Measurements from ENCODE around the gene CEP295NL.

Gene CEP295NL

DNA sequence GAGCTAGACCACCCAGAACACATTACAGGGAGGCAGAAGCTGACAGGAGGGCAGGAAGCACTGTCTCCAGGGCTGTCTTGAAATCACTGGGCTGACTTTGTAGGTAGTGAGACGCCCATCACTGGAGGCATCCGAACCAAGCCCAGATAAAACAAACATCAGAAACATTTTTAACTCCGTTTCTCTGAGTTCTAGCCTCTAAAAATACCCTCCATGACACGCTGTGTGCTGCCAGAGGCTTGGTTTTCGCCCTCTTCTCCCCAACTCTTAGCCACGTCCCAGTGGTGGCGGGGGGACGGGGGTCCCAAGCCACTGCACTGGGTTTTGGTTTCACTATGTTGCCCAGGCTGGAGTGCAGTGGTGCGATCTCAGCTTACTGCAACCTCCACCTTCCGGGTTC lies 1.2 kb downstream of the CEP295NL start:
- Histone ChIP-seq H3K36me3 (ENCODE audit: control insufficient read depth in 1 of 2, insufficient read depth in 2 of 2, low read length in 2 of 2) (peaks cover 6 to 18% of the 10 kb centered on the region in 2 donors), H3K27ac (ENCODE audit: low read length) (no peak overlapping the region), H3K9me3 (ENCODE audit: control insufficient read depth in 1 of 2, low read length in 2 of 2) (no peaks in the 10 kb centered on the region), H3K4me1 (ENCODE audit: control insufficient read depth in 1 of 2, insufficient read depth in 2 of 2, low read length in 2 of 2) (peaks cover 0 to 51% of the 10 kb centered on the region in 2 donors), H3K27me3 (ENCODE audit: low read depth, low read length) (no peaks in the 10 kb centered on the region), H3K4me3 (ENCODE audit: low read depth in 1 of 2, low read length in 2 of 2) (no peak overlapping the region)

DNA sequence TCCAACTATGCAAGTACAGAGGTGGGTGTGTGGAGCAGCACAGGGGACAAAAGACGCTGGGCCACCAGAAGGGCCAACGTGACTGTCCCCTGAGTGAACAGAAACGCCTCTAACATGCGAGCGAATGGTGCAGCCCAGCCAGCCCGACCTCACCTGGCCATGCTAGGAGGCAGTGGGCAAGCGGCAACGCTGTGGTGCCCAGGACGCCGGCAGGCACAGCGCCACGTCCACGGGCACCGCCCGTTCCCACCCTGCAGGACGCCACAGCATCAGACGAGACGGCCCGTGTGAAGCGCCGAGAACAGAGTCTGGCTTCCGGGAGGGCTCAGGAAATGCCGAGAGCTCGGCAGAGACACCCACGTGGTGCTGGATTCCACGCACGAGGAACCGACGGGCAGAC lies 2.2 kb downstream of the CEP295NL start:
- H3K27ac ChIP-seq (ENCODE audit: low read length), result no peak overlapping the region
- no peak overlapping the region for H3K4me3 ChIP-seq (ENCODE audit: low read depth in 1 of 2, low read length in 2 of 2)
- H3K36me3 ChIP-seq (ENCODE audit: control insufficient read depth in 1 of 2, insufficient read depth in 2 of 2, low read length in 2 of 2), result peaks cover 6 to 18% of the 10 kb centered on the region in 2 donors
- H3K4me1 ChIP-seq (ENCODE audit: control insufficient read depth in 1 of 2, insufficient read depth in 2 of 2, low read length in 2 of 2), result peaks cover 3 to 57% of the 10 kb centered on the region in 2 donors
- H3K9me3 ChIP-seq (ENCODE audit: control insufficient read depth in 1 of 2, low read length in 2 of 2), result no peaks in the 10 kb centered on the region
- no peaks in the 10 kb centered on the region for H3K27me3 ChIP-seq (ENCODE audit: low read depth, low read length)

DNA sequence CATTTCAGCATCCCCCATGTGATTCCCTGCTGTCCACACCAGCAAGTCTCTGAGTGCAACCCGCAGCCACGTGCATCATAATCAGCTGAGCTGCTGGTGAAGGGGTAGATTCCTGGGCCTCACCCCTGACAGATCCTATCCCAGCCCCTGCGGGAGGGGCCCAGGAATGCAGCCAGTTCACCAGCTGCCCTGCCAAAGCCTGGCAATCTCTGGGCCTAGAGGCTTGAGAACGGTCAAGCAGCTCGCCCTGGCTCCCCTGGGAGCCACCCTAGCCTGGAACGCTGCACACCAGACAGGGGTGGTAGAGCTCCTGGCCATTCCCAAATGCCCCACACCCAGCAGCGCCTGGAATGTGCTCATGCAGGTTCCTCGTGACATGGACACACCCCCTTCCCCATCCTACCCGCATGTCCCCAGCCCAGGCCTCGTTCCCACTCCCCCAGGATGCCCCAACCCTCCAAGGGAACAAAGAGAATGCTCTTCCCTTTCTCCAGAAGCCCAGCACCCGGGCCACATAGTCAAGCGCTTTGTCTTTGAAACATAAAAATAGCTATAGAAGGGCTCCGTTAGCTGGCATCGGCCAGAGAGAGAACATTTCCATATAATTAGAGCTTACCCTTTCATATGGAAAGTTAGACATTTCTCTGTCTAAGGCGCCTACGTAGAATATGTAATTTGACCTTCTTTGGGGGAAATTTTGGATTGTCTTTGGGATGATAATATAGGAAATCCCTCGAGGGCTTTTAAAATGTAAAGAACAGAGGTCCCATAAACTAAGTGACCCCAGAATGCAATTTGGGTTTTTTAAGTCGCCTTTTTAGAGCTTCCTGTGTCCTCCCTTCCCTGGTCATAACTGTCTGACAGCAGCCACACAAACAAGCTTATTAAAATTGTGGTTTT lies 3.4 kb downstream of the CEP295NL start:
- Histone ChIP-seq H3K27ac (ENCODE audit: low read length) (no peak overlapping the region), H3K27me3 (ENCODE audit: low read depth, low read length) (no peaks in the 10 kb centered on the region), H3K4me1 (ENCODE audit: control insufficient read depth in 1 of 2, insufficient read depth in 2 of 2, low read length in 2 of 2) (peaks cover 5 to 62% of the 10 kb centered on the region in 2 donors), H3K9me3 (ENCODE audit: control insufficient read depth in 1 of 2, low read length in 2 of 2) (no peaks in the 10 kb centered on the region), H3K4me3 (ENCODE audit: low read depth in 1 of 2, low read length in 2 of 2) (no peak overlapping the region), H3K36me3 (ENCODE audit: control insufficient read depth in 1 of 2, insufficient read depth in 2 of 2, low read length in 2 of 2) (peaks cover 6 to 18% of the 10 kb centered on the region in 2 donors)

DNA sequence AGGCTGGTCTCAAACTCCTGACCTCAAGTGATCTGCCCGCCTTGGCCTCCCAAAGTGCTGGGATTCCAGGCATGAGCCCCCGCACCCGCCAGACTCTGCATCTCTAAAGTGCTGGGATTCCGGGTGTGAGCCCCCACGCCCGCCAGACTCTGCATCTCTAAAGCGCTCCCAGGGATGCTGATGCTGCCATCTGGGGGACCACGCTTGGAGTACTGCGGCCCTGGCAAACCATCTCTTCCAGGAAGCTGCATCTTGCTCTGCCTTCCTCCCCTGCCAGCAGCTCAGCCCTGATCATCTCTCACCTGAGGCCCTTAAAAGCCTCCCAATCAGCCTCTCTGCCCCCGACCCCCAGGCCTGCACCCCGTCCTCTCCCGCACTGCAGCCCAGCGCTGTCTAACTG lies 4.1 kb downstream of the CEP295NL start:
- Histone ChIP-seq H3K4me3 (ENCODE audit: low read depth in 1 of 2, low read length in 2 of 2) (no peak overlapping the region), H3K4me1 (ENCODE audit: control insufficient read depth in 1 of 2, insufficient read depth in 2 of 2, low read length in 2 of 2) (peaks cover 5 to 69% of the 10 kb centered on the region in 2 donors), H3K27me3 (ENCODE audit: low read depth, low read length) (no peaks in the 10 kb centered on the region), H3K36me3 (ENCODE audit: control insufficient read depth in 1 of 2, insufficient read depth in 2 of 2, low read length in 2 of 2) (peaks cover 6 to 18% of the 10 kb centered on the region in 2 donors), H3K9me3 (ENCODE audit: control insufficient read depth in 1 of 2, low read length in 2 of 2) (no peaks in the 10 kb centered on the region), H3K27ac (ENCODE audit: low read length) (no peak overlapping the region)

DNA sequence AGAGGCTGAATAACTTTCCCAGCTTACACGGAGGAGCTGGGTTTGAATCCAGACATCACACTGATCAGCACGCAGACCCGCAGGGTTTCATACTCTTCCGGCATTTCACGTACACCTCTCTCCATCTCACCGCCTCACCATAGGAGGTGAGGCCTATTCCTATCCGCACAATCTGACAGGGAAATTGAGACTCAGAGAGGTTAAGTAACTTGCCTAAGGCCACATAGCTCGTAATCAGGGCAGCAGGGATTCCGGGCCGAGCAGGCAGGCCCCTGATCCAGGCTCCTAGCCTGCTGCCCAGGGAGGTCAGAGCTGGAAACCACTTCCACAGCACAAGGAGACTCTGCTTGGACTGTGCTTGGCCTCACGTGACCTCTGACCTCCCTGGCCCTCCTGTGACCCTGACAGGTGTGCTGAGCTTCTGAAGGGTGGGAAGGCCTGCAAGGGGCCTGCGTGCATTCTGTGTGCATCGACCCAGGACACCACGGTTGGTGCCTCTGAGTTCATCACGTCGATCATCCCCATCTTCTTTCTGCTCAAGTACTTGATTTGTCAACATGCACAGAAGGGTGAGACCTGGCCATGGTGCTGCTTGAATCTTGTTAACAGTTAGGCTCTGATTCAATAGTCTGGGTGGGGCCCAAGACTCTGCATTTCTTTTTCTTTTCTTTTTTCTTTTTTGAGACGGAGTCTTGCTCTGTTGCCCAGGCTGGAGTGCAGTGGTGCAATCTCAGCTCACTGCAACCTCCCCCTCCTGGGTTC lies 4.7 kb downstream of the CEP295NL start:
- no peak overlapping the region for H3K4me3 ChIP-seq (ENCODE audit: low read depth in 1 of 2, low read length in 2 of 2)
- H3K4me1 ChIP-seq (ENCODE audit: control insufficient read depth in 1 of 2, insufficient read depth in 2 of 2, low read length in 2 of 2), result peaks cover 5 to 71% of the 10 kb centered on the region in 2 donors
- H3K27me3 ChIP-seq (ENCODE audit: low read depth, low read length), result no peaks in the 10 kb centered on the region
- H3K36me3 ChIP-seq (ENCODE audit: control insufficient read depth in 1 of 2, insufficient read depth in 2 of 2, low read length in 2 of 2), result peaks cover 6 to 18% of the 10 kb centered on the region in 2 donors
- H3K9me3 ChIP-seq (ENCODE audit: control insufficient read depth in 1 of 2, low read length in 2 of 2), result no peaks in the 10 kb centered on the region
- H3K27ac ChIP-seq (ENCODE audit: low read length), result no peak overlapping the region

DNA sequence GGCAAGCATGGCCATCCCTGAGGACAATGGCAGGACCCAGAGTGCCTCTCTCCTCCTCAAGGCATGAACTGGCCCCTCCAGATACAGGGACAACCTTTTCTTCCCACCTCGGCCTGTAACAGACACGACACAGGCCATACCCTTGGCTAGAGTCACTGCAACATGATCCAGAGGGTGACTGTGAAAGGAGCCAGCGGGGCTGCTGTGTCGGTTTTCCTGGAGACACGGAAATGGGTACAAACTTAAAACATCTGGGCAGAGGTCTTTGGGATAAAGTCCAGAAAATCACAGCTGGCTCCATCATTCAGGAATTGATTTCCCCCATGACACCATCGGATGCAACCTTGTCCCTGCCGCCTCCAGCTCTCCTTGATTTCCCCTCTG lies 5.3 kb downstream of the CEP295NL start:
- H3K4me3 ChIP-seq (ENCODE audit: low read depth in 1 of 2, low read length in 2 of 2), result no peak overlapping the region
- H3K27ac ChIP-seq (ENCODE audit: low read length), result no peak overlapping the region
- H3K9me3 ChIP-seq (ENCODE audit: control insufficient read depth in 1 of 2, low read length in 2 of 2), result no peaks in the 10 kb centered on the region
- H3K4me1 ChIP-seq (ENCODE audit: control insufficient read depth in 1 of 2, insufficient read depth in 2 of 2, low read length in 2 of 2), result peaks cover 5 to 71% of the 10 kb centered on the region in 2 donors
- no peaks in the 10 kb centered on the region for H3K27me3 ChIP-seq (ENCODE audit: low read depth, low read length)
- H3K36me3 ChIP-seq (ENCODE audit: control insufficient read depth in 1 of 2, insufficient read depth in 2 of 2, low read length in 2 of 2), result peaks cover 6 to 18% of the 10 kb centered on the region in 2 donors

DNA sequence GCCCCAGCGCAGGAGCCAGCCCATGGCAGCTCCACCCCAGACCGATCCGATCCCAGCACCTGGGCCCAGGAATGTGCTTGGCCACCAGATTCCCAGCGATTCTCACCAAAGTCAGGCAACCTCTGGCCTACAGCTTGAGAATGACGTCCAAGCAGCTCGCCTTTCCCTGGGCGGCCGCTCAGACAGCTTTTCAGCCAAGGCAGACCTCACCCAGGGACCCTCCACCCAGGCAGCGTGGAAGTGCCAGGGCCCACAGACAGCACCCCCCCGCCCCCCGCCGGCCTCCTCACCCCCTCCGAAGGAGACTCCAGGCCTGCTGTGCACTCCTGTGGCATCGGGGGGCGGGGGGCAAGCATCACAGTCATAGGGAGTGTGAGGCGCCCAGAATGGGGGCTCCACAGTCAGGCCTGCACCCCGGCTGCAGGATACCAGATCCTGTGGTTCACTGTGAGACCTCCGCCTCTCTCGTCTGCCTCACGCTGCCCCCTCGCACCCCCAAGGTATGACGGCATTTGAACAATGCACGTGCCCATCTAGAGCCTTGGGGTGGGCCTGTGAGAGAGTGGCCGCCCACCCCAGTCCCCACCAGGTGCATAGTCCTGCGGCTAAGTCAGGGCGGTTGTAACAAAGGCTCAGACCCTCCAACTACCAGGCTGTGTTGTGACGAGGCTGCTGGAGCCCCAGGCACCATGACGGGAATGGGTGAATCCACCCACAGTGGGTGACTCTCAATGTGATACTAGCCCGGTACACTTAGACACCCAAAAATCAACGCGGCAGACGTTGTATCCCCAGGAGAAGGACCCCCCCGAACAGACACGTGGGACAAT lies 6.0 kb downstream of the CEP295NL start:
- peaks cover 6 to 18% of the 10 kb centered on the region in 2 donors for H3K36me3 ChIP-seq (ENCODE audit: control insufficient read depth in 1 of 2, insufficient read depth in 2 of 2, low read length in 2 of 2)
- no peaks in the 10 kb centered on the region for H3K9me3 ChIP-seq (ENCODE audit: control insufficient read depth in 1 of 2, low read length in 2 of 2)
- H3K4me3 ChIP-seq (ENCODE audit: low read depth in 1 of 2, low read length in 2 of 2), result no peak overlapping the region
- H3K4me1 ChIP-seq (ENCODE audit: control insufficient read depth in 1 of 2, insufficient read depth in 2 of 2, low read length in 2 of 2), result peaks cover 9 to 75% of the 10 kb centered on the region in 2 donors
- no peaks in the 10 kb centered on the region for H3K27me3 ChIP-seq (ENCODE audit: low read depth, low read length)
- no peak overlapping the region for H3K27ac ChIP-seq (ENCODE audit: low read length)

DNA sequence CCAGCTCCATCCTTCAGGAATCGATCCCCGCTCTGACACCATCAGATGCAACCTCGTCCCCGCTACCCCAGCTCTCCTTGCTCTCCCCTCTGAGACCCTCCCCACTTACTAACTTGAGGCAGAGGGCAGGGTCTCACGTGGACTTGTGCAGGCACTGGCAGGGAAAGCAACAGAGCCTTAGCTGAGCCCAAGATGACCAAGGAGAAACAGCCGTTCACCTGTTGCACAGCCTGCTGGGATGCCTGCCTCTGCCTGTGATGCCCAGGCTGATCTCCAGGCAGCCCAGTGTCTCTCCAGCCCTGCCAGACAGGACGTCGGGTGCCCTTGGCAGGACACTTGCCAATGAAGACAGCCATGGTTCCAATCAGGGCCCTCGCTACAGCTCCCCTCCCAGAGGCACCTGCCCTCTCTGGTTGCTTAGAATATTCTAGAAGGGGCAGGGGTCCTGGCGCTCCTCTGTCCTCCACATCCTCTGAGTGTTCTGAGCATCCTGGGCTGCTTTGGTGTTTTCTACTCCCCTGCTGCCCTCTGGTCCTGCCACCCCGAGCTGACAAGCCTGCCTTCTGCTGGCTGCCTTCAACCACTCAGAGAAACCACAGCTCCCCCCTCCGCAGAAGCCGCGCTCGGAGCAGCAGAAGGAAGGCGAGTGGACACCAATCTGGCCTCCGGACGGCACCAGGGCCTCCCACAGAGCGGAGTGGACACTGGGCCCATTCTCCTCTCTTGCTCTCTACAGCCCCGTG lies 6.7 kb downstream of the CEP295NL start:
- no peaks in the 10 kb centered on the region for H3K27me3 ChIP-seq (ENCODE audit: low read depth, low read length)
- H3K9me3 ChIP-seq (ENCODE audit: control insufficient read depth in 1 of 2, low read length in 2 of 2), result no peaks in the 10 kb centered on the region
- H3K36me3 ChIP-seq (ENCODE audit: control insufficient read depth in 1 of 2, insufficient read depth in 2 of 2, low read length in 2 of 2), result peaks cover 4 to 16% of the 10 kb centered on the region in 2 donors
- H3K27ac ChIP-seq (ENCODE audit: low read length), result peak overlapping the region; percentile 14
- H3K4me1 ChIP-seq (ENCODE audit: control insufficient read depth in 1 of 2, insufficient read depth in 2 of 2, low read length in 2 of 2), result peaks cover 13 to 83% of the 10 kb centered on the region in 2 donors
- no peak overlapping the region for H3K4me3 ChIP-seq (ENCODE audit: low read depth in 1 of 2, low read length in 2 of 2)

DNA sequence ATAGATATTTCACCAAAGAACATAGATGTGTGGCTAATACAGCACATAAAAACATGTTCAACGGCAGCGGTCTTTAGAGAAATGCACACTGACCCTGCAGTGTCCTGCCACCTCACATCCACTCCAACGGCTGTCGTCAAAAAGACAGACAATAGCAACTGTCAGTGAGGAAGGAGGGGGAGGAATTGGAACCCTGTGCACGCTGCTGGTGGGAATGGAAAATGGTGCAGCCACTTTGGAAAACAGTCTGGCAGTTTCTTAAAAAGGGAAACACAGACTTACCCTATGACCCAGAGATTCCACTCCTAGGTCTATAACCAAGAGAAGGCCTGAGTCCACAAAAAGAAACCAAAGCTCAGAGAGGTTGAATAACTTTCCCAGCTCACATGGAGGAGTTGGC lies 7.7 kb downstream of the CEP295NL start:
- H3K36me3 ChIP-seq (ENCODE audit: control insufficient read depth in 1 of 2, insufficient read depth in 2 of 2, low read length in 2 of 2), result peaks cover 0 to 8% of the 10 kb centered on the region in 2 donors
- peaks cover 13 to 86% of the 10 kb centered on the region in 2 donors for H3K4me1 ChIP-seq (ENCODE audit: control insufficient read depth in 1 of 2, insufficient read depth in 2 of 2, low read length in 2 of 2)
- no peak overlapping the region for H3K4me3 ChIP-seq (ENCODE audit: low read depth in 1 of 2, low read length in 2 of 2)
- no peaks in the 10 kb centered on the region for H3K27me3 ChIP-seq (ENCODE audit: low read depth, low read length)
- H3K27ac ChIP-seq (ENCODE audit: low read length), result peak overlapping the region; percentile 14
- H3K9me3 ChIP-seq (ENCODE audit: control insufficient read depth in 1 of 2, low read length in 2 of 2), result no peaks in the 10 kb centered on the region

DNA sequence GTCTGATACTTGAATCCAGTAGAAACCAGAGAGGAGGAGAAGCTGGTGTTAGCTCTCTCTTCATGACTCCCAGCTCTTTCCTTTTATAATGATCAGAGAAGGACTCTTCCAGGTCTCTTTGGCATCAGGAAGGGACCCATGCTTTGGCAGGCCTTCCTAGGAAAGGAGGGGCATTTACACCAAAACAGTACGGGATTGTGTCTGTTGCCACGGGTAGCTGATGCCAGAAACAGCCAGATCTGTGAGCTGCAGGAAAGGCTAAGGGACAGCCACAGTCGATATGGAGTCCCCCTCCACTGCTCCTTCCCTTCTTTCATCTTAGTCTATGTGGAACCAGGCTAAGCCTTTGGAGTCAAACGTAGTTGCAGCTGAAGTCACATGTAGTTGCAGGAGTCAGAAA lies 9.3 kb downstream of the CEP295NL start:
- no peaks in the 10 kb centered on the region for H3K9me3 ChIP-seq (ENCODE audit: control insufficient read depth in 1 of 2, low read length in 2 of 2)
- no peak overlapping the region for H3K4me3 ChIP-seq (ENCODE audit: low read depth in 1 of 2, low read length in 2 of 2)
- H3K27ac ChIP-seq (ENCODE audit: low read length), result no peak overlapping the region
- no peaks in the 10 kb centered on the region for H3K27me3 ChIP-seq (ENCODE audit: low read depth, low read length)
- H3K36me3 ChIP-seq (ENCODE audit: control insufficient read depth in 1 of 2, insufficient read depth in 2 of 2, low read length in 2 of 2), result peaks cover 0 to 8% of the 10 kb centered on the region in 2 donors
- peaks cover 13 to 86% of the 10 kb centered on the region in 2 donors for H3K4me1 ChIP-seq (ENCODE audit: control insufficient read depth in 1 of 2, insufficient read depth in 2 of 2, low read length in 2 of 2)
